Aorta (tissue), 5 donors: ENCODE measurements around the gene ATF6B. TPM values are rescaled to one million over a fixed set of nuclear protein-coding genes. Genes with fewer than 3 reads are reported as not detected.
"Not testable (repeated sequence)": the region's sequence is repeated elsewhere in the genome, so short reads cannot be mapped to it uniquely, and the experiment has no call there.

Experiments used
- ATAC-seq: fragments of 200-7000 bp; cut with Tn5 transposase; one replicate; pipeline ENCODE4 v1.9.1; 2022; ENCODE audit warnings: moderate library complexity; ENCODE audit not compliant: low FRiP score
- DNase-seq, 2 donors: peaks; one replicate each; pipeline ENCODE4 v3.0.0-alpha.2; 2020
- H3K27ac ChIP-seq, 2 donors: one replicate each; pipeline ENCODE4 v1.5.1; 2013; ENCODE audit warnings: low read length in 2 of 2, mild to moderate bottlenecking in 2 of 2, moderate library complexity in 2 of 2, control low read depth in 1 of 2, inconsistent platforms in 1 of 2, low read depth in 1 of 2
- H3K27me3 ChIP-seq, 2 donors: one replicate each; pipeline ENCODE4 v1.6.1; 2013; ENCODE audit warnings: control low read depth in 1 of 2, low read length in 1 of 2, mild to moderate bottlenecking in 1 of 2, moderate library complexity in 1 of 2; ENCODE audit not compliant: insufficient read depth in 2 of 2, control insufficient read depth in 1 of 2
- H3K36me3 ChIP-seq, 2 donors: one replicate each; pipeline ENCODE4 v1.6.1; 2013; ENCODE audit warnings: control low read depth in 1 of 2, low read length in 1 of 2, mild to moderate bottlenecking in 1 of 2; ENCODE audit not compliant: insufficient read depth in 2 of 2, control insufficient read depth in 1 of 2
- H3K4me1 ChIP-seq, 2 donors: one replicate each; pipeline ENCODE4 v1.6.1; 2013; ENCODE audit warnings: low read length in 2 of 2, control low read depth in 1 of 2, mild to moderate bottlenecking in 1 of 2, moderate library complexity in 1 of 2; ENCODE audit not compliant: insufficient read depth in 2 of 2, control insufficient read depth in 1 of 2
- H3K4me3 ChIP-seq, 2 donors: one replicate each; pipeline ENCODE4 v1.5.1; 2013; ENCODE audit warnings: low read length in 2 of 2, control low read depth in 1 of 2, mild to moderate bottlenecking in 1 of 2
- H3K9me3 ChIP-seq: one replicate; pipeline ENCODE4 v1.6.1; 2013; ENCODE audit warnings: mild to moderate bottlenecking, low read length; ENCODE audit not compliant: control insufficient read depth
- WGBS, 2 donors: extraction: QIAGEN DNeasy Blood & Tissue Kit; methylation state at CpG; one replicate each; pipeline ENCODE4 v1.1.7; 2013; 5-methylcytosine and 5-hydroxymethylcytosine counted together
- intact Hi-C, 2 donors: fragments of 100-400 bp; cut with DNase I; formaldehyde crosslinking; loops; one replicate each; pipeline versions ENCODE4 v1.14.2 to v1.15.0; 2022
- polyA plus RNA-seq, 2 donors: library from polyadenylated mRNA; stranded (reverse); fragments of 200-250 nt; gene quantifications; one replicate each; pipeline ENCODE4 v1.2.3, GENCODE V29; 2013
- total RNA-seq, 2 donors: library from RNA; stranded (reverse); fragmentation: NEBNext Ultra II Directional; extraction: Animal tissue kit (Norgen Biotek cat#: 25700); gene quantifications; one replicate each; pipeline ENCODE4 v1.2.1, GENCODE V29; 2021
- donor health status: healthy with polysubstance abuse.
- donor health status: Bipolar disorder and iron deficiency.
- donor health status: DM: no; HTN: no; CAD: no.
- donor health status: DM: no; HTN: no; CAD: no.
- donor health status: DM: yes; HTN: yes; CAD: no.

The ATF6B gene
- total and polyA plus RNA-seq, 4 donors, result 12.9 to 93.1 (median 73.5) TPM

GRCh38 chr6:32074996-32075532 lies 53.0 kb downstream of the ATF6B start:
- no peak for ATAC-seq
- intact Hi-C loops, result no loop called here
- no peak overlapping the region for H3K4me3 ChIP-seq
- H3K27ac ChIP-seq, result no peak overlapping the region
- no peaks in the 10 kb centered on the region for H3K27me3 ChIP-seq
- no peaks in the 10 kb centered on the region for H3K4me1 ChIP-seq
- DNase-seq, result no peak
- no peaks in the 10 kb centered on the region for H3K36me3 ChIP-seq
- WGBS, 2 donors, result 87 to 90% methylated on average over 8 of the region's 8 CpGs
- no peaks in the 10 kb centered on the region for H3K9me3 ChIP-seq

DNA sequence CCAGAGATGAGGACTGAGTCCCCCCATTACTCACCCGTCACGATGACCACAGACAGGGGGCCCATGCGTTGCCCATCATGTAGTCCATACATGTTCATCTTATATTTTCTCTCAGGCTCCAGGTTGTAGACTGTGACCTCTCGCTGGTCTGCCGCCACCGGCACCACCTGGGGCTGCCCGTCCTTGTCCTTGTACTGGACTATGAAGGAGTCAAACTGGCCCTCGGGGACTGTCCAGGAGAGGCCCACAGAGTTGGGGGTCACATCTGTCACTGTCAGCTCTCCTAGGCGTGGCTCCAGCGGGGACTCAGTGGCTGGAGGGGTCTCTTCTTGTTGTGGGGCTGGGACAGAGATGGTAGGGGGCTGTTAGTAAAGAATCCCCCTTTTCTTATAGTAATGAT lies 54.4 kb downstream of the ATF6B start:
- no peak overlapping the region for H3K4me3 ChIP-seq
- 90 to 94% methylated on average over 10 of the region's 10 CpGs for WGBS, 2 donors
- no peaks in the 10 kb centered on the region for H3K36me3 ChIP-seq
- H3K27me3 ChIP-seq, result no peaks in the 10 kb centered on the region
- no peak overlapping the region for H3K27ac ChIP-seq
- no peaks in the 10 kb centered on the region for H3K4me1 ChIP-seq
- ATAC-seq, result no peak
- intact Hi-C loops, result no loop called here
- DNase-seq, result no peak
- no peaks in the 10 kb centered on the region for H3K9me3 ChIP-seq

DNA sequence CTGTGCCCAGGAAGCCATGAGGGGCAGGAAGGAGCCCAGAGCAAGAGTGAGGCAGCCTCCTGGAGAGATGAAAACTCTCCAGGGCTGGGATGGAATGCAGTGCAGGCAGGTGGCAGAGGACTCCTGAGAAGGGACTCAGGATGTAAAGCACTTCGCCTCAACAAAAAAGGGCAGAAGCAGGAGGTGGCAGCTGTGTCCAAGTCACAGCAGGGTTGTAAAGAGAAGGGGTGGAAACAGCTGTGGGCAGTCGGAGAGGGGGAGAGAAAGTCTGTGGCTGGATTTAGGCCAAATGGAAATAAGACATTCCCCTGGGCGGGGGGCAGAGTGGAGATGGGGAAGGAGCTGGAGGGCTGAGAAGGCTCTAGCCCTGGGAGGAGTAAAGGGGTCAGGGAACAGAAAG lies 54.9 kb downstream of the ATF6B start:
- H3K4me1 ChIP-seq, result no peaks in the 10 kb centered on the region
- ATAC-seq (no peak), DNase-seq (no peak)
- WGBS, 2 donors, result 81 to 85% methylated on average over 3 of the region's 3 CpGs
- no peaks in the 10 kb centered on the region for H3K27me3 ChIP-seq
- no peaks in the 10 kb centered on the region for H3K9me3 ChIP-seq
- H3K36me3 ChIP-seq, result no peaks in the 10 kb centered on the region
- intact Hi-C loops, result no loop called here
- no peak overlapping the region for H3K27ac ChIP-seq
- H3K4me3 ChIP-seq, result no peak overlapping the region

- Histone ChIP-seq H3K9me3 (no peaks in the 10 kb centered on the region), H3K36me3 (no peaks in the 10 kb centered on the region), H3K4me3 (no peak overlapping the region), H3K27ac (peak overlapping the region in 1 of 2 donors; percentile 5), H3K4me1 (no peaks in the 10 kb centered on the region), H3K27me3 (no peaks in the 10 kb centered on the region)
- intact Hi-C loops, result no loop called here
- WGBS, 2 donors, result 24 to 32% methylated on average over 16 of the region's 16 CpGs
- DNase-seq, result peak; percentile 72 to 84
- ATAC-seq, result peak; percentile 81
Observed at GRCh38 chr6:32070814-32071543, 57.1 kb downstream of the ATF6B start.

- intact Hi-C loops, result no loop called here
- WGBS, 2 donors, result 63 to 76% methylated on average over 20 to 24 of the region's 24 CpGs
Observed at GRCh38 chr6:32069878-32070515, 58.0 kb downstream of the ATF6B start.

GRCh38 chr6:32069460-32069859 lies 58.6 kb downstream of the ATF6B start:
- intact Hi-C loops, result no loop called here
- no peaks in the 10 kb centered on the region for H3K4me1 ChIP-seq
- no peaks in the 10 kb centered on the region for H3K36me3 ChIP-seq
- no peaks in the 10 kb centered on the region for H3K27me3 ChIP-seq
- ATAC-seq, result no peak
- no peak overlapping the region for H3K4me3 ChIP-seq
- no peak overlapping the region for H3K27ac ChIP-seq
- H3K9me3 ChIP-seq, result no peaks in the 10 kb centered on the region
- 93 to 96% methylated on average over 17 of the region's 17 CpGs for WGBS, 2 donors
- peak in 1 of 2 donors; percentile 69 for DNase-seq

More at GRCh38 chr6:32069878-32070515, 58.0 kb downstream of the ATF6B start:
- H3K9me3 ChIP-seq, result no peaks in the 10 kb centered on the region
- DNase-seq, result no peak
- H3K4me3 ChIP-seq, result no peak overlapping the region
- H3K36me3 ChIP-seq, result no peaks in the 10 kb centered on the region
- no peaks in the 10 kb centered on the region for H3K27me3 ChIP-seq
- ATAC-seq, result peak; percentile 16
- no peaks in the 10 kb centered on the region for H3K4me1 ChIP-seq
- H3K27ac ChIP-seq, result no peak overlapping the region

GRCh38 chr6:32068867-32069266 lies 59.2 kb downstream of the ATF6B start:
- Histone ChIP-seq H3K4me3 (no peak overlapping the region), H3K36me3 (no peaks in the 10 kb centered on the region), H3K27ac (no peak overlapping the region), H3K27me3 (no peaks in the 10 kb centered on the region), H3K9me3 (no peaks in the 10 kb centered on the region), H3K4me1 (no peaks in the 10 kb centered on the region)
- ATAC-seq (no peak), DNase-seq (no peak)
- 89 to 92% methylated on average over 14 of the region's 14 CpGs for WGBS, 2 donors
- intact Hi-C loops, result no loop called here

DNA sequence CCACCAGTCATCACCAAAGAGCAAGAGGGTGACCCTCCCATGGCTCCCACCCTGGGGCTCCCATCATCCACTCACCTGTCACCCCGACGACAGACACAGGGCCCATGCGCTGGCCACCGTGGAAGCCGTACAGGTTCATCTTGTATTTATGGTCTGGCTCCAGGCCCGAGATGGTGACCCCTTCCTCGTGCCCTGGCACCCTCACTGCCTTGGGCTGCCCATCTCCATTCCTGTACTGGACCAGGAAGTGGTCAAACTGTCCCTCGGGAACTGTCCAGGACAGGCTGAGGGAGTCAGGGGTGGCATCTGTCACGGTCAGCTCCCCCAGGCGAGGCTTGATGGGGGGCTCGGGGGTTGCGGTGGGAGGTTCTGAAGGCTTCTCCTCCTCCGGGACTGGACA lies 59.7 kb downstream of the ATF6B start:
- H3K27me3 ChIP-seq, H3K27ac ChIP-seq, H3K36me3 ChIP-seq, H3K9me3 ChIP-seq, H3K4me1 ChIP-seq, ATAC-seq, intact Hi-C loops, H3K4me3 ChIP-seq: not testable (repeated sequence)
- peak in 1 of 2 donors; percentile 61 for DNase-seq
- WGBS, 2 donors, result 89 to 92% methylated on average over 13 of the region's 13 CpGs

DNA sequence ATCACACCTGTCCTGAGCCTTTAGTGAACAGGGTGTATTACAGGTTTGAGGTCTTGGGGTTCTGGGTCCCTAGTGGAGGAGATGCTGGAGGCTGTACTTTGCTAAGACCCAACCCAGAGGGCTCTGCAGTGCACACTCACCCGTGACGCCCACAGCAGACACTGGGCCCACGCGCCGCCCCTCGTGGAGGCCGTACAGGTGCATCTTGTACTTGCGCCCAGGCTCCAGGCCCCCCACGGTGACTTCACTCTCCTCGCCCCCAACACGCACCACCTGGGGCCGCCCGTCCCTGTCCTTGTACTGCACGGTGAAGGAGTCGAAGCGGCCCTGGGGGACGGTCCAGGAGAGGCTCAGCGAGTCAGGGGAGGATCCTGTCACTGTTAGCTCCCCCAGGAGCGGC lies 60.5 kb downstream of the ATF6B start:
- H3K36me3 ChIP-seq, H3K27me3 ChIP-seq, H3K4me1 ChIP-seq, DNase-seq, H3K9me3 ChIP-seq, H3K27ac ChIP-seq, intact Hi-C loops, H3K4me3 ChIP-seq, ATAC-seq: not testable (repeated sequence)
- 95 to 96% methylated on average over 16 to 19 of the region's 19 CpGs for WGBS, 2 donors
